Osteoblast (primary cell): Measurements from ENCODE around the gene MATN1. TPM values are rescaled to one million over a fixed set of nuclear protein-coding genes. Genes with fewer than 3 reads are reported as not detected.

Experiments
- DNase-seq: peaks from one replicate; pipeline ENCODE4 v3.0.0; 2011; ENCODE audit warnings: low spot score, mixed read lengths; ENCODE audit not compliant: insufficient read length; ENCODE audit errors: missing footprints
- H2AFZ ChIP-seq: 2 replicates; pipeline ENCODE4 v1.6.0; 2011; ENCODE audit warnings: mild to moderate bottlenecking, low read length
- H3K27ac ChIP-seq: 2 replicates; pipeline ENCODE4 v1.5.1; 2011; ENCODE audit warnings: mild to moderate bottlenecking, low read depth, low read length, moderate library complexity
- H3K27me3 ChIP-seq: 2 replicates; pipeline ENCODE4 v1.6.0; 2012; ENCODE audit warnings: mild to moderate bottlenecking, control low read depth, inconsistent platforms, low read length, moderate library complexity; ENCODE audit not compliant: insufficient read depth
- H3K36me3 ChIP-seq: 2 replicates; pipeline ENCODE4 v1.5.1; 2011; ENCODE audit warnings: mild to moderate bottlenecking, low read length, control low read depth, moderate library complexity; ENCODE audit not compliant: insufficient read depth
- H3K4me1 ChIP-seq: 2 replicates; pipeline ENCODE4 v1.5.1; 2011; ENCODE audit warnings: mild to moderate bottlenecking, low read length, control low read depth, moderate library complexity; ENCODE audit not compliant: insufficient read depth
- H3K4me2 ChIP-seq: 2 replicates; pipeline ENCODE4 v1.6.0; 2011; ENCODE audit warnings: mild to moderate bottlenecking, low read length; ENCODE audit not compliant: insufficient read depth
- H3K4me3 ChIP-seq: fragments of 200-600 bp; sonication (generic); 3 replicates; pipeline ENCODE4 v1.5.1; 2012; ENCODE audit warnings: mild to moderate bottlenecking, low read length, inconsistent platforms; ENCODE audit not compliant: insufficient read depth
- H3K79me2 ChIP-seq: 2 replicates; pipeline ENCODE4 v1.6.0; 2012; ENCODE audit warnings: mild to moderate bottlenecking, low read length, control low read depth, inconsistent platforms; ENCODE audit not compliant: insufficient read depth
- H3K9me3 ChIP-seq: 2 replicates; pipeline ENCODE4 v1.5.1; 2011; ENCODE audit warnings: low read depth, low read length, control low read depth
- H4K20me1 ChIP-seq: 2 replicates; pipeline ENCODE4 v1.6.0; 2012; ENCODE audit warnings: mild to moderate bottlenecking, low read length, control low read depth; ENCODE audit not compliant: insufficient read depth
- CTCF ChIP-seq: IDR thresholded peaks from 2 replicates; pipeline ENCODE4 v1.5.1; 2011; ENCODE audit warnings: mild to moderate bottlenecking, low read depth, low read length, moderate library complexity; ENCODE audit errors: extremely low read depth
- total RNA-seq: library from RNA; depleted of rRNA; stranded (reverse); fragments of >200 nt; gene quantifications from 2 replicates; pipeline ENCODE4 v1.2.3, GENCODE V29; 2012

MATN1 gene
- total RNA-seq, 1 donor: not detected

GRCh38 chr1:30693366-30693765 is 30.0 kb downstream of the MATN1 start:
- no peaks in the 10 kb centered on the region for H4K20me1 ChIP-seq
- TF ChIP-seq CTCF: no peak
- H3K27ac ChIP-seq: no peak overlapping the region
- H3K4me2 ChIP-seq: no peak overlapping the region
- no peaks in the 10 kb centered on the region for H3K79me2 ChIP-seq
- no peaks in the 10 kb centered on the region for H3K36me3 ChIP-seq
- peaks cover 7% of the 10 kb centered on the region for H3K27me3 ChIP-seq
- no peak overlapping the region for H3K4me3 ChIP-seq
- H3K4me1 ChIP-seq: peaks cover 3% of the 10 kb centered on the region
- no peak overlapping the region for H2AFZ ChIP-seq
- H3K9me3 ChIP-seq: no peaks in the 10 kb centered on the region
- DNase-seq: no peak

GRCh38 chr1:30692948-30693301 is 30.5 kb downstream of the MATN1 start:
- Histone ChIP-seq H3K4me1 (peaks cover 3% of the 10 kb centered on the region), H3K79me2 (no peaks in the 10 kb centered on the region), H2AFZ (no peak overlapping the region), H3K9me3 (no peaks in the 10 kb centered on the region), H4K20me1 (no peaks in the 10 kb centered on the region), H3K4me2 (no peak overlapping the region), H3K4me3 (no peak overlapping the region), H3K27ac (no peak overlapping the region), H3K36me3 (no peaks in the 10 kb centered on the region), H3K27me3 (peaks cover 8% of the 10 kb centered on the region)
- no peak for TF ChIP-seq CTCF
- peak; percentile 56 for DNase-seq

GRCh38 chr1:30692201-30692947 is 31.0 kb downstream of the MATN1 start:
- Histone ChIP-seq H3K4me3 (no peak overlapping the region), H3K27me3 (peaks cover 14% of the 10 kb centered on the region), H3K36me3 (no peaks in the 10 kb centered on the region)

GRCh38 chr1:30691480-30691879 is 31.9 kb downstream of the MATN1 start:
- Histone ChIP-seq H3K9me3 (no peaks in the 10 kb centered on the region), H3K27ac (no peak overlapping the region), H3K4me1 (peaks cover 3% of the 10 kb centered on the region), H4K20me1 (no peaks in the 10 kb centered on the region), H3K79me2 (no peaks in the 10 kb centered on the region), H3K27me3 (peaks cover 21% of the 10 kb centered on the region), H3K4me3 (no peak overlapping the region), H2AFZ (no peak overlapping the region), H3K36me3 (no peaks in the 10 kb centered on the region), H3K4me2 (no peak overlapping the region)
- no peak for TF ChIP-seq CTCF
- no peak for DNase-seq

More at GRCh38 chr1:30692201-30692947, 31.0 kb downstream of the MATN1 start:
- Histone ChIP-seq H3K9me3 (no peaks in the 10 kb centered on the region), H3K79me2 (no peaks in the 10 kb centered on the region), H4K20me1 (no peaks in the 10 kb centered on the region), H2AFZ (no peak overlapping the region), H3K27ac (no peak overlapping the region), H3K4me1 (peaks cover 3% of the 10 kb centered on the region), H3K4me2 (no peak overlapping the region)
- no peak for TF ChIP-seq CTCF
- DNase-seq: no peak
